Activated CD8-positive, alpha-beta T cell treated with anti-CD3 and anti-CD28 coated beads for 36 hours (primary cell): ENCODE measurements around the gene TMEM74B. TPM values are rescaled to one million over a fixed set of nuclear protein-coding genes. Genes with fewer than 3 reads are reported as not detected.

ENCODE experiments used
- ATAC-seq: fragments of 200-7000 bp; cut with Tn5 transposase; one replicate; pipeline ENCODE4 v1.10.0; 2021; ENCODE audit warnings: mild to moderate bottlenecking, moderate library complexity
- CTCF ChIA-PET: fragments of 350-600 bp; sonication (Branson Sonifier 250); formaldehyde crosslinking; loops from one replicate; lab custom pipeline; 2021; ENCODE audit warnings: antibody characterized with exemption; lab: Charles Lee
- POLR2A ChIA-PET: fragments of 350-600 bp; sonication (Branson Sonifier 250); formaldehyde crosslinking; loops from one replicate; lab custom pipeline; 2021; ENCODE audit warnings: antibody characterized with exemption; lab: Charles Lee
- DNase-seq: peaks from one replicate; pipeline ENCODE4 v3.0.0-alpha.2; 2020
- H3K27ac Mint-ChIP-seq: one replicate; pipeline ENCODE4 v1.8.0; 2021; ENCODE audit warnings: mild to moderate bottlenecking, mixed read lengths
- H3K27me3 Mint-ChIP-seq: one replicate; pipeline ENCODE4 v1.8.0; 2021; ENCODE audit warnings: mixed read lengths
- H3K36me3 Mint-ChIP-seq: one replicate; pipeline ENCODE4 v1.8.0; 2021; ENCODE audit warnings: low read depth, mixed read lengths
- H3K4me1 Mint-ChIP-seq: one replicate; pipeline ENCODE4 v1.8.0; 2021; ENCODE audit warnings: low read depth, mixed read lengths
- H3K4me3 Mint-ChIP-seq: one replicate; pipeline ENCODE4 v1.8.0; 2021; ENCODE audit warnings: mild to moderate bottlenecking, moderate library complexity, mixed read lengths
- H3K9me3 Mint-ChIP-seq: one replicate; pipeline ENCODE4 v1.8.0; 2021; ENCODE audit warnings: mixed read lengths
- CTCF ChIP-seq: fragments of 200-600 bp; IDR thresholded peaks from one replicate; pipeline ENCODE4 v1.8.0; 2022; ENCODE audit warnings: antibody characterized with exemption, mild to moderate bottlenecking
- intact Hi-C: fragments of 100-400 bp; cut with micrococcal nuclease; formaldehyde crosslinking; loops from one replicate; pipeline ENCODE4 v1.10.0; 2022
- total RNA-seq, 2 experiments: library from RNA; stranded (reverse); gene quantifications; one replicate each; pipeline ENCODE4 v1.2.3, GENCODE V29; 2021

The TMEM74B gene
- 1 to 10 TPM; 1.8 to 2.2 TPM for total RNA-seq

- Mint-ChIP-seq H3K27ac (no peak within 1 kb of the TSS), H3K4me3 (peak within 1 kb of the TSS; percentile 66), H3K9me3 (no peaks in the 10 kb centered on the region), H3K36me3 (no peaks in the 10 kb centered on the region), H3K27me3 (peaks cover 26% of the 10 kb centered on the region), H3K4me1 (peaks cover 2% of the 10 kb centered on the region)
- TF ChIP-seq CTCF = no peak
- intact Hi-C loops = no loop called here
- CTCF ChIA-PET = interaction anchor here (0.9 kb wide), 2 partner anchors 11 to 376 kb away, joined by 3 to 4 read pairs; no protein-coding TSS in a partner anchor
- POLR2A ChIA-PET = interaction anchor here (1.2 to 1.7 kb wide), 2 partner anchors 60 to 74 kb away, joined by 3 to 4 read pairs; no protein-coding TSS in a partner anchor
- no peak for DNase-seq
- ATAC-seq = peak; percentile 24
Measured at GRCh38 chr20:1184638-1185315, at the start of gene TMEM74B. TSS of gene TMEM74B (minus strand) at chr20:1184981. CDS start at chr20:1183801, 1,180 bp downstream.

- Mint-ChIP-seq H3K4me3 (no peak overlapping the region), H3K9me3 (no peaks in the 10 kb centered on the region), H3K27me3 (peaks cover 11% of the 10 kb centered on the region), H3K27ac (no peak overlapping the region), H3K36me3 (no peaks in the 10 kb centered on the region), H3K4me1 (no peaks in the 10 kb centered on the region)
- no peak for TF ChIP-seq CTCF
- DNase-seq (no peak), ATAC-seq (peak; percentile 55)
- CTCF ChIA-PET = no interaction called here
- intact Hi-C loops = no loop called here
- POLR2A ChIA-PET = interaction anchor here (0.6 kb wide), 1 partner anchor 112 kb away, joined by 4 read pairs; no protein-coding TSS in a partner anchor
Measured at GRCh38 chr20:1232286-1233111, 47.7 kb upstream of the TMEM74B start.

- Mint-ChIP-seq H3K27me3 (peaks cover 17% of the 10 kb centered on the region), H3K4me1 (no peaks in the 10 kb centered on the region), H3K9me3 (no peaks in the 10 kb centered on the region), H3K4me3 (no peak overlapping the region), H3K36me3 (no peaks in the 10 kb centered on the region), H3K27ac (no peak overlapping the region)
- no peak for TF ChIP-seq CTCF
- no peak for ATAC-seq
- ChIA-PET POLR2A (no interaction called here), CTCF (no interaction called here)
- intact Hi-C loops = no loop called here
- no peak for DNase-seq
Measured at GRCh38 chr20:1229541-1229940, 44.8 kb upstream of the TMEM74B start.

- intact Hi-C loops = no loop called here
- TF ChIP-seq CTCF = no peak
- DNase-seq (peak; percentile 82), ATAC-seq (peak; percentile 92)
- Mint-ChIP-seq H3K9me3 (peaks cover 5% of the 10 kb centered on the region), H3K27me3 (peaks cover 15% of the 10 kb centered on the region), H3K4me1 (no peaks in the 10 kb centered on the region), H3K36me3 (no peaks in the 10 kb centered on the region), H3K4me3 (peak within 1 kb of the TSS; percentile 80), H3K27ac (peak within 1 kb of the TSS; percentile 68)
- POLR2A ChIA-PET = interaction anchor here (1.1 to 1.3 kb wide), 2 partner anchors 9 to 40 kb away, joined by 4 read pairs; partner anchors contain the start of gene SNPH
- CTCF ChIA-PET = interaction anchor here (0.8 to 2.2 kb wide), 4 partner anchors 12 to 211 kb away, joined by 3 to 13 read pairs (median 6); no protein-coding TSS in a partner anchor
Measured at GRCh38 chr20:1225783-1226654, 41.2 kb upstream of the TMEM74B start, which contains the start of gene RAD21L1. TSS of gene RAD21L1 (plus strand) at chr20:1226044. CDS start at chr20:1228454, 2,410 bp downstream.
